IMR-90 (cell line): ENCODE results near the gene TAS2R42. TPM values are rescaled to one million over a fixed set of nuclear protein-coding genes. Genes with fewer than 3 reads are reported as not detected.

Experiments used
- ATAC-seq: fragments of 200-7000 bp; cut with Tn5 transposase; 2 replicates; pipeline ENCODE4 v1.9.1; 2020; ENCODE audit warnings: low read depth, mild to moderate bottlenecking, moderate library complexity
- BruUV-seq: library from RNA; stranded (reverse); fragments of 400-500 nt; replicated peaks from 2 replicates; lab custom pipeline; 2021; lab: Mats Ljungman, UMichigan
- CTCF ChIA-PET: fragments of 300-600 bp; formaldehyde crosslinking; extraction: SDS; loops from one replicate; lab custom pipeline; 2021; ENCODE audit warnings: antibody characterized with exemption; lab: Yijun Ruan, JAX
- POLR2A ChIA-PET: fragments of 300-600 bp; sonication (Branson Sonifier 250); formaldehyde crosslinking; loops from one replicate; lab custom pipeline; 2022; ENCODE audit warnings: antibody characterized with exemption; ENCODE audit not compliant: unreplicated experiment; lab: Charles Lee
- DNase-seq: peaks from one replicate; pipeline ENCODE4 v3.0.0; 2013
- H2AFZ ChIP-seq: replicated peaks from 2 replicates; pipeline ENCODE3; 2013; ENCODE audit warnings: low read length, mild to moderate bottlenecking; ENCODE audit not compliant: poor library complexity
- H2AK5ac ChIP-seq: 2 replicates; pipeline ENCODE4 v1.6.1; 2013; ENCODE audit warnings: low read depth, low read length, inconsistent platforms
- H2AK9ac ChIP-seq: replicated peaks from 2 replicates; pipeline ENCODE3; 2013; ENCODE audit warnings: mild to moderate bottlenecking, low read depth, low read length, moderate library complexity; ENCODE audit not compliant: poor library complexity
- H2BK120ac ChIP-seq: 2 replicates; pipeline ENCODE4 v1.6.1; 2013; ENCODE audit warnings: low read depth, low read length, inconsistent platforms
- H2BK15ac ChIP-seq: 3 replicates; pipeline ENCODE4 v1.6.1; 2013; ENCODE audit warnings: low read depth, low read length, inconsistent platforms
- H2BK20ac ChIP-seq: 2 replicates; pipeline ENCODE4 v1.6.1; 2013; ENCODE audit warnings: low read depth, mild to moderate bottlenecking, inconsistent platforms, low read length, moderate library complexity
- H2BK5ac ChIP-seq: 2 replicates; pipeline ENCODE4 v1.6.1; 2013; ENCODE audit warnings: mild to moderate bottlenecking, low read depth, low read length, inconsistent platforms; ENCODE audit not compliant: poor library complexity, severe bottlenecking
- H3K14ac ChIP-seq: replicated peaks from 2 replicates; pipeline ENCODE4 v1.6.1; 2013; ENCODE audit warnings: low read depth, low read length, inconsistent platforms
- H3K18ac ChIP-seq: 2 replicates; pipeline ENCODE4 v1.6.1; 2013; ENCODE audit warnings: low read depth, low read length, control low read depth
- H3K23ac ChIP-seq: 2 replicates; pipeline ENCODE4 v1.6.1; 2013; ENCODE audit warnings: low read depth, low read length, inconsistent platforms
- H3K27ac ChIP-seq: 2 replicates; pipeline ENCODE4 v1.5.1; 2013; ENCODE audit warnings: mild to moderate bottlenecking, control low read depth, low read length; ENCODE audit not compliant: insufficient read depth
- H3K27me3 ChIP-seq: 2 replicates; pipeline ENCODE4 v1.6.1; 2013; ENCODE audit warnings: low read length; ENCODE audit not compliant: control insufficient read depth, insufficient read depth
- H3K36me3 ChIP-seq: 2 replicates; pipeline ENCODE4 v1.6.1; 2013; ENCODE audit warnings: low read length, mixed read lengths; ENCODE audit not compliant: control insufficient read depth, insufficient read depth
- H3K4ac ChIP-seq: 2 replicates; pipeline ENCODE4 v1.6.1; 2013; ENCODE audit warnings: low read depth, low read length, inconsistent platforms
- H3K4me1 ChIP-seq: 2 replicates; pipeline ENCODE4 v1.6.1; 2013; ENCODE audit warnings: low read length, mixed read lengths; ENCODE audit not compliant: control insufficient read depth, insufficient read depth
- H3K4me2 ChIP-seq: 2 replicates; pipeline ENCODE4 v1.6.1; 2013; ENCODE audit warnings: low read depth, mild to moderate bottlenecking, control low read depth, low read length, moderate library complexity
- H3K4me3 ChIP-seq: 2 replicates; pipeline ENCODE4 v1.5.1; 2013; ENCODE audit warnings: low read depth, mild to moderate bottlenecking, control low read depth, low read length, moderate library complexity; ENCODE audit not compliant: insufficient read depth
- H3K56ac ChIP-seq: 2 replicates; pipeline ENCODE4 v1.6.1; 2013; ENCODE audit warnings: low read length, inconsistent platforms; ENCODE audit not compliant: insufficient read depth; ENCODE audit errors: extremely low read depth
- H3K79me1 ChIP-seq, 2 experiments: 2 replicates each; pipeline ENCODE4 v1.6.1; 2013; ENCODE audit warnings: low read length in 2 of 2, inconsistent platforms in 1 of 2, low read depth in 1 of 2
- H3K9ac ChIP-seq: 2 replicates; pipeline ENCODE4 v1.6.1; 2013; ENCODE audit warnings: low read depth, low read length, control low read depth
- H3K9me1 ChIP-seq: 2 replicates; pipeline ENCODE4 v1.6.1; 2013; ENCODE audit warnings: low read length, inconsistent platforms; ENCODE audit not compliant: insufficient read depth
- H3K9me3 ChIP-seq: 2 replicates; pipeline ENCODE4 v1.6.1; 2013; ENCODE audit warnings: low read length; ENCODE audit not compliant: control insufficient read depth, insufficient read depth
- H4K20me1 ChIP-seq: 2 replicates; pipeline ENCODE4 v1.6.1; 2013; ENCODE audit warnings: low read length, inconsistent platforms; ENCODE audit not compliant: insufficient read depth
- H4K5ac ChIP-seq: 2 replicates; pipeline ENCODE4 v1.6.1; 2013; ENCODE audit warnings: mild to moderate bottlenecking, low read depth, low read length, control low read depth
- H4K8ac ChIP-seq, 2 experiments: 2 replicates each; pipeline ENCODE4 v1.6.1; 2013; ENCODE audit warnings: low read depth in 2 of 2, low read length in 2 of 2, control low read depth in 1 of 2, inconsistent platforms in 1 of 2
- H4K91ac ChIP-seq: 2 replicates; pipeline ENCODE4 v1.6.1; 2013; ENCODE audit warnings: low read depth, low read length, inconsistent platforms; ENCODE audit not compliant: insufficient read depth
- CEBPB ChIP-seq: IDR thresholded peaks from 2 replicates; pipeline ENCODE4 v1.6.1; 2012; ENCODE audit warnings: low read depth, low read length, improper control_type of control experiment
- MAFK ChIP-seq: IDR thresholded peaks from 2 replicates; pipeline ENCODE4 v1.6.1; 2012; ENCODE audit warnings: low read depth, low read length, improper control_type of control experiment
- MXI1 ChIP-seq: IDR thresholded peaks from 2 replicates; pipeline ENCODE4 v1.6.1; 2012; ENCODE audit warnings: low read depth, mild to moderate bottlenecking, low read length, moderate library complexity, borderline replicate concordance
- POLR2A ChIP-seq: IDR thresholded peaks from 2 replicates; pipeline ENCODE4 v1.6.1; 2012; ENCODE audit warnings: mild to moderate bottlenecking, low read depth, low read length
- RFX5 ChIP-seq: IDR thresholded peaks from 2 replicates; pipeline ENCODE4 v1.8.0; 2012; ENCODE audit warnings: low read depth, mild to moderate bottlenecking, low read length, moderate library complexity
- WGBS, 2 experiments: methylation state at CpG; one replicate each; pipeline versions ENCODE4 v1.1.5 to v1.1.7; 2013; ENCODE audit warnings: missing lambda C conversion rate in 2 of 2; ENCODE audit not compliant: insufficient read length in 1 of 2; ENCODE audit errors: extremely low coverage in 2 of 2; 5-methylcytosine and 5-hydroxymethylcytosine counted together
- dilution Hi-C: fragments of 300-500 bp; cut with HindIII; formaldehyde crosslinking; loops from one replicate; pipeline ENCODE4 v1.14.3; 2018; ENCODE audit warnings: low sequenced_read_pairs; ENCODE audit not compliant: unreplicated experiment
- in situ Hi-C: fragments of 300-500 bp; cut with MboI; formaldehyde crosslinking; loops from 3 replicates; pipeline ENCODE4 v1.14.3; 2019; ENCODE audit warnings: low sequenced_read_pairs, inconsistent platforms, mixed read lengths
- intact Hi-C: fragments of 100-400 bp; cut with micrococcal nuclease; formaldehyde crosslinking; loops from 2 replicates; pipeline ENCODE4 v1.10.0; 2022
- polyA plus RNA-seq, 3 experiments: library from polyadenylated mRNA; depleted of rRNA; stranded (reverse); fragments of >200 nt; gene quantifications; 2 replicates each; pipeline ENCODE4 v1.2.3, GENCODE V29; 2012; ENCODE audit warnings: low replicate concordance in 1 of 3
- total RNA-seq: library from RNA; depleted of rRNA; stranded (reverse); fragments of >200 nt; gene quantifications from 2 replicates; pipeline ENCODE4 v1.2.3, GENCODE V29; 2012

The TAS2R42 gene
- total and polyA plus RNA-seq, 2 of the 4 experiments (the other 2 are of a cell fraction) = not detected

GRCh38 chr12:11204173-11204572 lies 17.4 kb upstream of the TAS2R42 start:
- H2AK5ac ChIP-seq = no peak overlapping the region
- no peak overlapping the region for H3K18ac ChIP-seq
- no peak for ATAC-seq
- no peak overlapping the region for H2BK5ac ChIP-seq
- CTCF ChIA-PET = no interaction called here
- no peak overlapping the region for H4K91ac ChIP-seq
- H3K36me3 ChIP-seq = no peaks in the 10 kb centered on the region
- no peak overlapping the region for H2AK9ac ChIP-seq
- no peak overlapping the region for H4K5ac ChIP-seq
- WGBS, 2 experiments = no CpG with 5 or more reads among the region's 3 CpGs
- POLR2A ChIA-PET = no interaction called here
- no peak overlapping the region for H3K4me3 ChIP-seq
- no TSS peak for BruUV-seq
- no peak overlapping the region for H3K56ac ChIP-seq
- no peaks in the 10 kb centered on the region for H3K4me1 ChIP-seq
- intact Hi-C loops (no loop called here), in situ Hi-C loops (loop anchor here (5.0 kb wide), 1 partner anchor 427 kb away; no protein-coding TSS in a partner anchor), dilution Hi-C loops (no loop called here)
- no peaks in the 10 kb centered on the region for H3K9me3 ChIP-seq
- no peaks in the 10 kb centered on the region for H4K20me1 ChIP-seq
- H3K27me3 ChIP-seq = no peaks in the 10 kb centered on the region; the same call in 1 of the 2 replicates
- no peak overlapping the region for H2BK120ac ChIP-seq
- no peaks in the 10 kb centered on the region for H3K79me1 ChIP-seq
- H3K9ac ChIP-seq = no peak overlapping the region
- no peak overlapping the region for H2BK15ac ChIP-seq
- H3K23ac ChIP-seq = no peak overlapping the region
- H3K9me1 ChIP-seq = no peaks in the 10 kb centered on the region
- H4K8ac ChIP-seq = no peak overlapping the region
- H3K14ac ChIP-seq = no peak overlapping the region
- H2AFZ ChIP-seq = no peak overlapping the region
- H3K4ac ChIP-seq = no peak overlapping the region
- H3K27ac ChIP-seq = no peak overlapping the region
- no peak overlapping the region for H2BK20ac ChIP-seq
- TF ChIP-seq CEBPB (no peak), POLR2A (no peak), MAFK (no peak), RFX5 (no peak), MXI1 (no peak)
- DNase-seq = no peak
- H3K4me2 ChIP-seq = no peak overlapping the region
